ENCODE measurements around the gene SGPL1.
A peak's percentile ranks its signal among the peaks of the same experiment; 100 is the strongest.

SGPL1 gene

DNA sequence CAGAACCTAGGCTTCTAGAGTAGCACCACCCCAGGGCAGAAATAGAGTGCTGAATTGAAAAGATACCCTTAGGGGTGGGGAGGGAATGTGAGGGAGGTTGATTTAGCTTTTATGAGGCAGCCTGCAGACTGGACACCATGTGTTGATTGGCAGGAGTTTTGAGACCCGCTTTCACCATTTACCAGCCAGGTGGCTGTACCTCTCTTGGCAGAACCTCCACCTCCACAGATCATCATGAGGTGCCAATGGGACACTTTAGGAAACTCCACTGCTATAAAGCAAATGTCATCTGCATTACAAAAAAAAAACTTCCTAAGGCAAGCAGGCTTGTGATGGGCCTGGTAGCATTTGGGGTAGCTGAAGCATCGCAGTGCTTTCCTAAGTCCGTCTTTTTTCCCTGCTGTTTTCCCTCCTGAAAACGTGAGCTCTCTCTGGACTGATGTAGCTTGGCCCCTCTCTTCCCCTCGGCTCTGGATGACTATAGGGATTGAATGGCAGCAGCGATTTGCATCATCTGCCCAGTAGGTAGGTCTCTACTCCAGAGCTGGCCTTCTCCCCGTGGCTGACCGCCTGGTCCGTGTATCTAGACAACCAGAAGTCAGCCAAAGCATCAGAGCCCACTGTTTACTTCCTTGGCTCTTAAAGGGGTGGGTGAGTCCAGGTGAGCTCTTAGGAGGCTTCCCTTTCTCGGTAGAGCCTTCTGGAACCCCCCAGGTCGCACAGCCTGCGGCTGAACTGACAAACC is 71.3 kb downstream of the SGPL1 start:
- no peak for DNase-seq

DNA sequence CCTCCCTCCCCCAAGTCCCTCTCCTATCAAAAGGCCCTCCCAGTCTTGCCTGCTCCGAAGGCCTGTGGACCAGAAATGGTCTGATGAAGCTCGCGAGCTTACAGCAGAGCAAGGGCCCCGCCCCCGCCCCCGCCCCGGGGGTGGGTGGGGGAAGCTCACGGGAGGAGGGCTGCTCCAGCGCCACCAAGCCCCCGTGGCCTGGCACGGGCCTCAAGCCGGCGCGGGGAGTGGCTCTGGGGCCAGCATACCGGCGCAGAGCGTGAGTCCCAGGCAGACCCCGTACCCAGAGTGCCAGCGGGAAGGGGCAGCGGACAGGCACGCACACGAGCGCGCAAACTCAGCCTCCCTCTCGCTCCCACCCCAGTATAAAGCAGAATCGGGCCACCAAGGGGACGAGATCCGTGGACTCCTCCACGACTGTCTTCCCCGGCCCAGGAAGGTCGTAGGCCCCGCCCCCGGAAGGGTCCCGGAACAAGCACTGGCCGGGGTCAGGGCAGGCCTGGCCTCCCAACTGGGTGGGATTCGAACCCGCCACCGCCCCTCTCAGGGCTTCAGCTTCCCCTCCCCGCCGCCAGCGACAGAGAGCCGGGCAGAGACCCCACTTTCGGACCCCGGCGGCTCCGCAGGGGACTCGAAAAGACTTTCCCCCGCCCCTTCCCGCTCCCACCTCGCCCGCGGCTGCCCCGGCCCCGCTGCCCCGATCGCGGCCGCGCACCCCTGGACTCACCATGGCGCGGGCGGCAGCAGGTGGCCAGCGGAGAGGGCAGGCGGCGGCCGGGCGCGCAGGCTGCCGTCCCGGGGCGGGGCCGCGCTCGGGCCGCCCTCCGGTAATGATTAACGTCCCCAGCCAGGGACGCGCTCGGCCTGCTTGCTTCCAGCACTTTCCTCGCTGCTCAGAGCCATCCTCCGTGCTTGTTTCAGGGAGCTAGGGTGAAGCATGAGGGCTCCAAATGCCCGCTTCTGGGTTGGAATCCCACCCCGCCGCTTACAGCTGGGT is 72.4 kb downstream of the SGPL1 start, which contains the start of gene PCBD1:
TSS of gene PCBD1 (minus strand) at position 762 of the 997 bp plus-strand sequence. CDS start at position 730, 32 bp downstream.
- DNase-seq, result peak; percentile 51

DNA sequence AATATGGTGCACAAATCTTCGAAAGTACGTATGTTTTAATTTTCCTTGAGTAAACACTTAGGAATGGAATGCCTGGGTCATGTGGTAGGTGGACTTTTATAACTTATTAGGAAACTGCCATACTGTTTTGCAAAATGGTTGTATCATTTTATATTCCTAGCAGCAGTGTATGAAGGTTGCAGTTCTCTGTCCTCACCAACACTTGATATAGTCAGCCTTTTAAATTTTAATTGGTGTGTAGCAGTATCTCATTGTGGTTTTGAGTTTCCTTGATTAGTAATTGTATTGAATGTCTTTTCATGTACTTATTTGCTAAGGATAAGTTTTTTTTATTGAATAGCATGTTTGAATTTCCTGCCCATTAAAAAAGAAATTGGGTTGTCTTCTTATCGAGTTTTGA is 73.5 kb downstream of the SGPL1 start:
- no peak for DNase-seq

DNA sequence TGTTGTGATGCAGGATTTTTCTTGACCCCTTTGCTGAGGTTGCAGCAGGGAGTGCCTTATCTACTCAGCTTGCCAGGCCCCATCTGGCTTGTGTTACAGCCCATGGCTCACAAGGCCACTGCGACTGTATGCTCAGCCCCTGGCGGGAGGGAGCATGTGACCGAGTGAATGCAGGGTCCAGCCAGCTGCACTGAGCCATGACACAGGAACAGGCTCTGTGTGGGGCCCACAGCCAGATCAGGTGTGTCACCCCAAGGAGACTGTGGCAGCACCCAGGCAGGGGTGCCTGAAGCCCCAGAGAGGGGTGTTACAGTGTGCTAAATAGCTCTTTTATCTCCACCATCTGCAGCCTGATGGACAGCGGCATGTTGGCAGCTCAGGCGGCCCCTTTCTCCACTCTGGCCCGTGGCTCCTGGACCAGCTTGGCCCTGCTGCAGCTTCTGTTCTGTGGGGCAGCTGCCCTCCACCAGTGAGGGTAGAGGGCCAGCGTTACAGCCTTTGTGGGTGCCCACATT is 75.2 kb downstream of the SGPL1 start:
- no peak for DNase-seq

DNA sequence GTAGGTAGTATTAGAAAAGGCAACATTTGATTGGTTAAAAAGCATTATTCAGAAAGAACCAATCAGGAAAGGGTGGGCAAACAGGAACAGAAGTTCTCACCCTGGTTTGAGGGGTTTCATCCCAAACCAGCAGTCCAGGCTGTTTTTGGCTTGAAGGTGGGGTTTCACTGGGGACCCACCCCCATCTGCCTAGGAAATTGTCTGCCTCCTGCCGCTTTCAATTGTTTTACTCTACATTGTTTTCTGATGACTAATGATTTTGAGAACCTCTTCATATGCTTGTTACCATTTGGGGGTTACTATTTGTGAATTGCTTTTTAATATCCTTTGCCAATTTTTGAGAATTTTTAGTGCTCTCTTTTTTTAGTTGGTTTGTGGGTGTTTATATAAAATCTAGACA is 75.9 kb downstream of the SGPL1 start:
- no peak for DNase-seq

DNA sequence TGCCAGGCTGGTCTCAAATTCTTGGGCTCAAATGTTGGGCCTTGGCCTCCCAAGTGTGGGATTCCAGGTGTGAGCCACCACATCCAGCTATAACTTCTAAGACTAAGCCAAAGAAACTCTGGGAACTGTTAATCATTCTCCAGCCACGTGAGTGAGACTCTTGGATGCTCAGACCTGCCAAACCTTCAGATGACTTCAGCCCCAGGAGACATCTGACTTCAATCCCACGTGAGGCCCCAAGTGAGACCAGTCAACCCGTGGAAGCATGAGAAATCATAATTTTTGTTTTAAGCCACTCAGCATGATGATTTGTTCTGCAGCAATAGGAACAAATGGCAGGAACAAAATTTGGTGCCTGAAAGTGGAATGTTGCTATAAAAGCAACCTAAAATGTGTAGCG is 76.9 kb downstream of the SGPL1 start:
- no peak for DNase-seq

DNA sequence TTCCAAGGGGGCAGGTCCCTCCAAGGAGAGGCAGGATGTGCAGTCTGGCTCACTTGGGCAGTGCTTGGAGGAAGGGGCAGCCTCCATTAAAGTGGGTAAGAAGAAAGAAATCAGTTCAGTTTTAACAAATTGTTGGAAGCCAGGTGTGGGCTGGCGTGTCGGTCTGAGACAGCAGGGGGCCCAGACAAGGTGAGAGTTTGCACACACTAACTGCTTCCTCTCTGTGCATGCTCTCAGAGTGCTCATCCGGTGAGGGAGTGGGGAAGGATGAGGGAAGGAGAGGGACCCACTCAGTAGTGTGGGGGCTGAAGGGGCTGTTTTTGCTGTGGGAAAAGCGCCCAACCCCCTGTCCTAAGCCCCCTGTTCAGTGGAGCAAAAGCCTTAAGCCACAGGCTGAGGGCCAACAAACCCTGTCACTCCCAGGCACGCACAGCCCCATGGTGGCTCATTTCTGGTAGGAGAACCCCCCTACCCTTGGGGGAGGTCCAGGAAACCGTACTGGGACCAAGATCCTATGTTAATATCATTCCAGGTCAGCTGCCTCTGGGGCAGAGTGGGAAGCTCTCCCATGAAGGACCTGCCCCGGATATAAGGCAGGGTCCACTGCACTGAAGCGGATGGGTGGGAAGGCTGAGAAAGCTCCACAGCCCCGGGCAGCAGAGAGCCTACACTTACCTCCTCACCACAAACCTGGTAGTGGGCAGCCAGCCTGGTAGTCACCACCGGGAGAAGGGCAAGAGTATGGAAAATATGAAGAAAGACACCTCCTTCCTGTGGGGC is 77.7 kb downstream of the SGPL1 start:
- no peak for DNase-seq

DNA sequence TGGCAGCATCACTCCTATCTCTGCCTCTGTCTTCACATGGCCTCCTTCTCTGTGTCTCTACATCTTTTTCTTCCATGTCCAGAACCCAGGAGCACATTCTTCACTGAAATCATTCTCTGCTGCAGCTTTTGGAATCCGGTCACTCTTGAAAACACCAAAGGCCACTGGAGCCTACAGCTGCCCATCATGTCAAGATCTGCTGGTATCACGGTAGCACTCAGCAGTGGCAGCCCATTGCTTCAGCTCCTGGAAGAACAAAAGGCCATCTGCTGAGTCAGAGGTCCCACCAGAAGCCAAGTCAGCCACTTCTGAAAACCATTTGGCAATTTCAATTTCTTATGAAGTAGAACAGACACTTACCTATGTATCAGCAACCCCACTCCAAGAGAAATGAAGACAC is 78.7 kb downstream of the SGPL1 start:
- no peak for DNase-seq

DNA sequence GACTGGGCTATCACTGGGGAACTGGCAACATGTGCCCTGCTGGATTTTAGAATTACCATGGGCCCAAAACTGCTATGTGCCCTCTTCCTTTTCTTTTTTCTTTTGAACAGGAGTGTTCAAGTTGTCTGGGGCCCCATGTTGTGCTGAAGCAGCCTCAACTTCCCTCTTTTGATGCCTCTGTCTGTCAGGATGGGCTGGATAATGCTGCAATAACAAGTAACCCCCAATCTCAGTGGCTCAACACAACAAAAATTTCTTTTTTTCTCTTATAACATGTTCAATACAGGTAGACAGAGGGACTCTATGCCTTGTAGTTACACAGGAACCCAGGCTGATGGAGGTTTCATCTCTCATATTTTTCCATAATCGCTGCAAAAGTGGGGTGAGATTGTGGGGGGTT is 80.8 kb downstream of the SGPL1 start:
- no peak for DNase-seq

DNA sequence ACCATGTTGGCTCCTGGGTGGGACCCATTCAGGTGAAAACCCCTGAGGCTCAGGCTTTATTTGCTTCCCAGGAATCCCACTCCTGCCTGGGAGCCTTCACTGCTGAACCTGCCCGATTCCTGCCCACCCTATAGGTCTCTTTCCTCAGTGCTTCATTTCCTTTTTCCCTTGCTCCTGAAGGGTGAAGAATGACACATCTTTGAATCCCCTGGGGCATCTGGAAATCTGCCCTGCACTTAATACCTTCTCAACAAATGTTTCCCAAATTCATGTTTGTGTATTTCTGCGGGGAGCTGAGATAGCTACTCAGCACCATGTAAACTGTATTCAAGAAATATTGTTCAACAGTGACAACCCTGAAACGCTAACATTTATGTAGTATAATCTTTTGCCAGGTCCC is 82.9 kb downstream of the SGPL1 start:
- no peak for DNase-seq

DNA sequence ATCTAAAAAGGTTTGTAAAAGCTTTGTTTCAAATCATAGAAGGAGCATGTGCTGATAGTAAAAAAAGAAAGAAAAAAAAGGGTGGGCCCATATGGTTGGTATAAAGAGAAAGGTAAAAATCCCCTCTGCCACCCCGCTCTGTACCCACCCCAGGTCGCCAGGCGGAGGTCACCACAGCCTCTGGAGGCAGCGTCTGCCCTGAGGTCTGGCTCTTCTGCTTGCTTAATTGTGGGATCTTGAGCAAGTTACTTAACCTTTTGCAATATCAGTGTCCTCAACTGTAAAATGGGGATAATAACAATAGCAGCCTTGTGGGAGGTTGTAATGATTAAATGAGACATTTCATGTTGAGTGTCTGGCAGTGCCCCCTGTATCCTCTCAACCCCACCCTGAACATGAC is 83.3 kb downstream of the SGPL1 start:
- no peak for DNase-seq

DNA sequence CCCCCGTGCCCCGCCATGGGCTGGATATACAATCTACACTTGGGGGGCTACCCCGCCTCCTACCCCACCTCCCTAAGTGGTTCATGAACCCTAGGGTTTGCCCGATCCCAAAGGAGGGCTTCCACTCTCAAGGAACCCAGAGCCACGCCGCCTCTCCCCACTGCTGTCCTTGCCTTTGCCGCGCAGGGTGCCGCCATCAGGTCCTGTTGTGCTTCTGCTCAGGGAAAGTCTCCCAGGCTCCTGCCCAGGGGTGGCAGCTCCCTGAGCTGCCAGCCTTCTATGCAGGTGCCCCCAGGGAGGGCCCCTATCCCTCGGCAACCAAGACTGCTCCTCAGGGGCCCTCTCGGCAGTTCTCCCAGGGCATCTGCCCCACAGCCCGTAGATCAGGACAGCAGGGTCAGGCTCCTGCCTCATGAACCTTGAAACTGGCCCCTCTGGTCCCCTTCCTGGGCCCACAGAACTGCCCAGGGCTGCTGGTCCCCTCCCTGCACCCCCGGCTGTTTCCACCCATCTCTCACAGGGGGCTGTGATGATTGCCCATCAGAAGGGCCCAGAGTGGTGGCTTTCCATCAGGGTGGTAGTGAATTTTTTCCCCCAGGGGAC is 85.6 kb downstream of the SGPL1 start:
- no peak for DNase-seq

DNA sequence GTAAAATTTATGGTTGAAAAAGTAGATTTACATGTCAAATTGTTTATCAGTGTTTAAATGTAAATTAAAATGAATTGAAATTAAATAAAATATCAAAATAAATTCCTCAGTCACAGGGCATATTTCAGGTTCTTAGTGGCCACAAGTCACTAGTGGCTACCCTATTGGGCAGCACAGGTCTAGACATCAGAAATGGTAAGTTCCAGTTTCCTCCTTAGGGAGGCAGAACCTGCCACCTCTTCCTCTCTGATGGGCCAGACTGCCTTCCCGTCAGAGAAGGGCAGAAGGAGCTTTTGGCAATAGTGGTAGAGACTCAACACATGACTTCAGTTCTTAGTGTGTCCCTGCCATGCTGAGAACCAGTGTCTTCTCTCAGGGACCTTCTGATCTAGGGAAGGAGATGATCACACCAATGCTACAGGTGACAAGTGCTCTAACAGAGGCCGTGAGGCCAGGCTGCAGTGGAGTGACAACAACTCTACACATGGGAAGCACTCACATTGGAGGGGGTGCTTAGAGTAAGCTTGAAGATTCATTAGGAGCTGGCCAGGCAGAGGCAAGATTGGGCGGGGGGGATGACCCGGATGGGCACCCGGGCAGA is 87.0 kb downstream of the SGPL1 start:
- DNase-seq, result no peak

DNA sequence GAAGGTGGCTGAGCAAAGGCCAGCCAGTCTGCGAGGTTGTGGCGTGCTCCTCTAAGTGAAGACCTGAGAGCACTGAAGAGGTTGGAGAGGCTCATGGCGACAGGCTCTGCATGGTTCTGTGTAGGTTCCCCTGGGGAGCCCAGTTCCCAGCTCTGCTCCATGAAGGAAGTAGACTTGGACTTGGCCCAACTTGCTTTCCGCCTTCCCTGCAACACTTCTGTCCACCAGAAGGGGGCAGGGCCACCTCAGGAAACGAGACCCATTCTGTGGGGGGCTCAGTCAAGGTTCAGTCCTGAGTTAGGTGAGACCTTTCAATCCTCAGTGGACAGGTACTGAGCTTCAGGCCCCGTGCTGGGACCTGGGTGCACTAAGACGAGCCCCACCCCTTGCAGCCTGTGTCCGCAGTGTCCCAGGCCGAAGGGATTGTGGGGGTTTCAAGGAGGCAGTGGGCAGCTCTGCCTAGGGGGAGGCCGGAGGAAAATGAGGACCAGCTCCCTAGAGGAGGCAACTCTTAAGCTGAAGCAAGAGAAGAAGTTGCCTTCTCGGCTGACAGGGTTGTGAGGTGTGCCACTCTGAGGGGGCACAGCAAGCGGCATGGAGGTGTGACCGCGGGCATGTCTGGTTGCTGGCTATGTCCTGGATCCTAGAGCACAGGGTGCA is 87.6 kb downstream of the SGPL1 start:
- DNase-seq, result peak; percentile 73

DNA sequence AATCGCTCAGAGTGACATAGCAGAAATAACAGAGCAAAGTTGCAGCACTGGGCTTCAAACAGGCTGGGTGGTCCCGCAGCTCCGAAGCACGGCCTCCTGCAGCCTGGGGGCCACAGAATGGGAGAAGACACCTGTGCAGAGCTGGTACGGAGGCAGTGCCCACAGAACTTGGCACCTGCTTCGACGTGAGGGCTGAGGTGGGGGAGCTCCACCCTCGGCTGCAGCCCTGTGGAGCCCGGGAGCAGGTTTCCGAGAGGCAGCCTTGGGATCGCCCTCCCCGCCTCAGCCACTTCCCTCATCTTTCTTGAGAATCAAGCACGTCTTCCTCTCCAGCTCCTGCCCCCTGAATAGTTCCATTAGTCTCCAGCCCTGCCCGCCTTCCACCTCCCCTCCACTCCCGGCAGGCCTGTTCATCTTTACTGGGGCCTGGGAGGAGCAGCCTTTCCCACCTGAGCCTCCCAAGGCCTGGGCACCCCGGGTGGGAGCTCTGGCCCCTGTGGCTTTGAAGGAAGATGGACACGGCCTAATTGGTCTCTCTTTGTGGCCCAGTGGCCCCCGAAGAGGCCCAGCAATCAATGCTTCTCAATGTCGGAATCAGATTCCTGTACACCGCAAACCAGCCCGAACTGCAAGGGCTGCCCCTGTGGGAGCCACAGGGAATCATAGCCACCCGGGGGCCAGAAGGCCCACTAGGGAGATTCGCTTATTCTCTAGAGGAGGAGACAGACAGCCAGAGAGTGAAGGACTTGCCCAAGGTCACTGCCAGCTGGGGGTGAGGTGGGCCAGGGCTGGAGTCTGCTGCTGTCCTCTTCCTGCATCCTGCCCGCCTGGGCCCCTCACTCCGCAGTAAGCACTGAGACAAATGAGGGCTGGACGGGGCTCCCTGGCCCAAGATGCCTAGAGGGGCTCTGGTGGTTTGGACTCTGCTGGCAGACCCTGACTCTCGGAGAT is 89.6 kb downstream of the SGPL1 start:
- DNase-seq, result no peak

DNA sequence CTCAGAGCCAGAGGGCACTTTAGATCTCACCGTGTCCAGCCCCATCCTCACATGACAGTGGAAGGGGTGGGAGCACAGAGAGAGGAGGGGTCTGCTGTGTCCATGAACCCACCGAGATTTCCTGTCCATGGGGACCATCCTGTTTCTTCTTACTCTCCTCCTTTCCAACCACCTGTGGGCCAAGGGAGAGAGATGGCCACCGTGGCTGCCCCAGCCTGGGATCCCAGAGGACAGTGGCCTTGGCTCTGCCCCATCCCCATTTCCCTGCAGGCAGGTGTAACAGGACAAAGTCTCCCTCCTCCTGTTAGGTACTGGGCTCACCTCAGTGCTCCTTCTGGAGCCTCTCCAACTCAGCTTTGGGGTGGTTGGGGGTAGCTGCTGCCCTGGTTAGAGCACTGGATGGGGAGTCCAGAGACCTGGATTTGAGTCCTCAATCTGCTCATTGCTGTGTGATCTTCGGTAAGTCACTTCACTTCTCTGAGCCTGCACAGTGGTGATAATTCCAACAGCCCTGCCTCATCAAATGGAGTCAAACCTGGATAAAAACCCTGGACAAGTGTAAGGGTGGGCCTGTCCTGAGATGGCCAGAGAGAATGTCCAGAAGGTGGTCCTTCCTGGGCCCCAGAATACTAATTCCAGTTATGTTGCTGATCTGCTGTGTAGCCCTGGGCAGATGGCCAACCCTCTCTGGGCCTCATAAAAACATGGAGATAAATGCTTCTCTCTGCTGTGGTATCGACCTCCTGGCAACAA is 90.5 kb downstream of the SGPL1 start:
- DNase-seq, result no peak

DNA sequence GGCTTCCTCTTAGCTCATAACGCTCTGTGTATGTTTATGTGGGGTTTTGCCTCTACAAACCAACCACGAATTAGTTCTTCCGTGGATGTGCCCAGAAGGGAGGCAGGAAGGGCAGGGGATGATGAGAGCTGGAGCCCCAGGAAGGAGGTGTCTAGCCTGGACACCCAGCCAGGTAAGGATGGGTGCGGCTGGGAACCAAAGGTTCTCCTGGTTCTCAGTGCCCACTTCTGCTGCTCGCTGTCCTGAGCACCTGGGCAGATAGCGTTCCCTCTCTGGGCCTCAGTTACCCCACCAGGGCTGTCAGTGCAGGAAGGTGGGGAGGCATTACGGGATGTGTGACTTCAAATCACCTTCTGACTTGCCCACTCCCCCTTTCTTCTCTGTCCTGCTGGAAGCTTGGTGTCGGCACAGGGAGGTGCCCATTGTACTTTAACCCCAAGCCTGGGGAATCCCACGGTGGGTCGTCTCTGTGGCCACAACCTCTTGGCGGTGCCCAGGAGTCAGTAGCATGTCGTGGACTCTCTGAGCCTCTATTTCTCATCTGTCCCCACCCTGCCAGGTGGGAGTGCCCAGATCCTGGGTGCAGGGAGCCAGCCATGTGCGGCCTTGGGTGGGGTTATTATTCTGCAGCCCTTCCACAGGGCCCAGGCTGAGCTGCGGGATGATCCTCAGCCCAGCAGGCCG is 91.3 kb downstream of the SGPL1 start:
- no peak for DNase-seq

DNA sequence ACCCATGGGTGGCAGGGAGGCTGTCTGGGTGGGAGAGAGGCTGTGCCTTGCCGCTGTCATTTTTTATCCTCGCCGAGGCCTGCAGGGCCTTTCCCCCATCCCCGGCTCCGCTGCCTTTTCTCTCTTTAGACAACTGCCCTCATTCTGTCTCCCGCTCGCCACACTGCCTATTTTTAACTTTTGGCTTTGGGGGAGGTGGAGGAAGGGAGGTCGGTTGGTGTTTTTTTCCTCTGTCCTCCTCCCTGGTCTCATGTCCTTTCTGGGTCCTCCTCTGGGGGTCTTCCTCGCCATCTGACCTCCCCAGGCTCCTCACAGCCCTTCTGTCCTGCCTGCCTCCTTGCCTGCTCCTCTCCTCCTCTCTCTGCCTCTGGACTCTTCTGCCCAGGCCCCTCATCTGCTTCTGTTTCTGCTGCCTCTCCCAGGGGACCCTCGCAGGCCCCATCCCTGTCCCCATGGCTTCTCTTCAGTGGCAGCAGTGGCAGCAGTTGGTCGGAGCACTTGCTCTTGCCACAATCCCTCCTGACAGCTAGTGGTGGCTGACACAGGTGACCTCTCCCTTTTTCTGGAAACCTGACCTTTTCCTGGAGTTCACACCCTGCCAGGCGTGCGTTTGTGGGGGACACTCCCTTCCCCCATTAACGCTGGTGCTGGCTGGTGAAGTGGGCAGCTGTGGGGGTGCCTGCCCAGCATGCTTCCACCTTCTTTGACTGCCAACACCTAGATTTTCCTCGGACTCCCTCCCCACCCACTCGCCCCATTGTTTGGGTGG is 92.1 kb downstream of the SGPL1 start:
- no peak for DNase-seq

All from midbrain (tissue), 1 donor.